Activated CD8-positive, alpha-beta T cell treated with anti-CD3 and anti-CD28 coated beads, Interleukin-2, amount 10 ng/mL, durations not matched to agents 7 days and 5 days (primary cell): ENCODE data around the gene MSL1. TPM values are rescaled to one million over a fixed set of nuclear protein-coding genes. Genes with fewer than 3 reads are reported as not detected.

ENCODE experiments used
- ATAC-seq: fragments of 150-1000 bp; cut with Tn5 transposase; one replicate; pipeline ENCODE4 v1.10.0; 2021; ENCODE audit warnings: moderate library complexity
- CTCF ChIA-PET: fragments of 350-600 bp; sonication (Branson Sonifier 250); formaldehyde crosslinking; loops from one replicate; lab custom pipeline; 2021; ENCODE audit warnings: antibody characterized with exemption; lab: Charles Lee
- POLR2A ChIA-PET: fragments of 350-600 bp; sonication (Branson Sonifier 250); formaldehyde crosslinking; loops from one replicate; lab custom pipeline; 2021; ENCODE audit warnings: antibody characterized with exemption; lab: Charles Lee
- DNase-seq: peaks from one replicate; pipeline ENCODE4 v3.0.0-alpha.2; 2020
- H3K27ac Mint-ChIP-seq: one replicate; pipeline ENCODE4 v1.8.0; 2021; ENCODE audit warnings: mild to moderate bottlenecking, mixed read lengths
- H3K27me3 Mint-ChIP-seq: one replicate; pipeline ENCODE4 v1.8.0; 2021; ENCODE audit warnings: low read depth, mixed read lengths
- H3K36me3 Mint-ChIP-seq: one replicate; pipeline ENCODE4 v1.8.0; 2021; ENCODE audit warnings: low read depth, mixed read lengths
- H3K4me1 Mint-ChIP-seq: one replicate; pipeline ENCODE4 v1.8.0; 2021; ENCODE audit warnings: low read depth, mixed read lengths
- H3K4me3 Mint-ChIP-seq: one replicate; pipeline ENCODE4 v1.8.0; 2021; ENCODE audit warnings: mild to moderate bottlenecking, mixed read lengths
- H3K9me3 Mint-ChIP-seq: one replicate; pipeline ENCODE4 v1.8.0; 2022; ENCODE audit warnings: mixed read lengths; ENCODE audit not compliant: insufficient read depth
- total RNA-seq, 2 experiments: library from RNA; stranded (reverse); gene quantifications; one replicate each; pipeline ENCODE4 v1.2.3, GENCODE V29; 2021

MSL1 gene
- total RNA-seq, 2 experiments from 2014 or later: 80.5 to 83.2 TPM

- peaks cover 30% of the 10 kb centered on the region for H3K36me3 Mint-ChIP-seq
- H3K4me3 Mint-ChIP-seq: peak within 1 kb of the TSS; percentile 82
- no peak for ATAC-seq
- DNase-seq: no peak
- H3K4me1 Mint-ChIP-seq: peaks cover 94% of the 10 kb centered on the region
- peak within 1 kb of the TSS; percentile 78 for H3K27ac Mint-ChIP-seq
- CTCF ChIA-PET: interaction anchor here (0.7 to 9.9 kb wide), 10 partner anchors 11 to 316 kb away, joined by 3 to 156 read pairs (median 4); partner anchors contain the start of gene CASC3
- H3K9me3 Mint-ChIP-seq: no peaks in the 10 kb centered on the region
- POLR2A ChIA-PET: interaction anchor here (0.7 to 3.0 kb wide), 7 partner anchors 10 to 222 kb away, joined by 3 to 17 read pairs (median 3); partner anchors contain the start of gene MED24
- H3K27me3 Mint-ChIP-seq: no peaks in the 10 kb centered on the region
Measured at GRCh38 chr17:40100419-40100668, 21.4 kb upstream of the MSL1 start, which contains the start of gene NR1D1. NR1D1 (minus strand) TSS chr17:40100589; CDS start chr17:40100094, 495 bp downstream.

- POLR2A ChIA-PET: interaction anchor here (0.6 to 3.0 kb wide), 7 partner anchors 9 to 221 kb away, joined by 3 to 17 read pairs (median 4); partner anchors contain the start of gene MED24
- ATAC-seq: peak; percentile 41
- Mint-ChIP-seq H3K27me3 (no peaks in the 10 kb centered on the region), H3K36me3 (peaks cover 25% of the 10 kb centered on the region), H3K9me3 (no peaks in the 10 kb centered on the region), H3K27ac (peak overlapping the region; percentile 78), H3K4me3 (peak overlapping the region; percentile 82), H3K4me1 (peaks cover 94% of the 10 kb centered on the region)
- DNase-seq: peak; percentile 93
- CTCF ChIA-PET: interaction anchor here (0.7 to 9.9 kb wide), 10 partner anchors 11 to 315 kb away, joined by 3 to 156 read pairs (median 4); partner anchors contain the start of gene CASC3
Measured at GRCh38 chr17:40100669-40101366, 21.0 kb upstream of the MSL1 start.

GRCh38 chr17:40101367-40102210 is 20.2 kb upstream of the MSL1 start:
- no peak overlapping the region for H3K4me3 Mint-ChIP-seq
- no peak for DNase-seq
- no peak for ATAC-seq
- H3K27ac Mint-ChIP-seq: no peak overlapping the region
- CTCF ChIA-PET: interaction anchor here (1.0 to 9.9 kb wide), 6 partner anchors 10 to 90 kb away, joined by 3 to 156 read pairs (median 6); no protein-coding TSS in a partner anchor
- POLR2A ChIA-PET: interaction anchor here (0.5 to 3.0 kb wide), 5 partner anchors 9 to 258 kb away, joined by 3 to 17 read pairs (median 3); partner anchors contain the start of gene MED24
- H3K4me1 Mint-ChIP-seq: peaks cover 94% of the 10 kb centered on the region
- H3K27me3 Mint-ChIP-seq: no peaks in the 10 kb centered on the region
- H3K36me3 Mint-ChIP-seq: peaks cover 19% of the 10 kb centered on the region
- no peaks in the 10 kb centered on the region for H3K9me3 Mint-ChIP-seq

GRCh38 chr17:40103071-40103661 is 18.6 kb upstream of the MSL1 start:
- CTCF ChIA-PET: interaction anchor here (0.8 to 9.9 kb wide), 4 partner anchors 8 to 27 kb away, joined by 3 to 156 read pairs (median 4); no protein-coding TSS in a partner anchor
- H3K4me3 Mint-ChIP-seq: no peak overlapping the region
- DNase-seq: no peak
- POLR2A ChIA-PET: interaction anchor here (0.6 to 0.8 kb wide), 3 partner anchors 11 to 543 kb away, joined by 3 to 4 read pairs (median 4); partner anchors contain the start of gene CASC3
- H3K27ac Mint-ChIP-seq: peak overlapping the region; percentile 27
- no peaks in the 10 kb centered on the region for H3K9me3 Mint-ChIP-seq
- H3K4me1 Mint-ChIP-seq: peaks cover 94% of the 10 kb centered on the region
- H3K36me3 Mint-ChIP-seq: peaks cover 5% of the 10 kb centered on the region
- no peak for ATAC-seq
- no peaks in the 10 kb centered on the region for H3K27me3 Mint-ChIP-seq

DNA sequence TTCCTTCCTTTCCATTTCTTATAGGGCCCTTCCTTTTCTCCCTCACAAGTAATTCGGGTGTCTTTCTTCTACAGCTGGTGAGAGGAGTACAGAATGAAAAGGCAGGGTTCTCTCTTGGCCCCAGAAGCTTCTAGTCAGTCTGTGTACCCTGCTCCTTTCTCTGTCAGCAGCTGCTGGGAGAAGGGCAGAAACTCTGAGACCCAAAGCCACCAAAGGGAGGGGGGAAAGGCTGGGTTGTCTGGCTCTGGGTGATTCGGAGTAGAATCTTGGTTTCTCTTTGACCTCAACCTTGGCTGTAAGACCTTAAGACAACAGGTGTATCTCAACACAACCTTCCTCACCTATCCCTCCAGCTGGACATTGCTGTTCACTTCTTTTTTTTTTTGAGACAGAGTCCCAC is 18.1 kb upstream of the MSL1 start:
- no peak for ATAC-seq
- H3K27me3 Mint-ChIP-seq: no peaks in the 10 kb centered on the region
- H3K36me3 Mint-ChIP-seq: peaks cover 1% of the 10 kb centered on the region
- DNase-seq: no peak
- peaks cover 94% of the 10 kb centered on the region for H3K4me1 Mint-ChIP-seq
- H3K4me3 Mint-ChIP-seq: no peak overlapping the region
- no peaks in the 10 kb centered on the region for H3K9me3 Mint-ChIP-seq
- ChIA-PET CTCF (interaction anchor here (0.8 to 9.9 kb wide), 3 partner anchors 8 to 28 kb away, joined by 3 to 156 read pairs (median 5); no protein-coding TSS in a partner anchor), POLR2A (interaction anchor here (0.7 to 0.8 kb wide), 2 partner anchors 37 to 544 kb away, joined by 4 read pairs; partner anchors contain the start of gene CASC3)
- peak overlapping the region; percentile 27 for H3K27ac Mint-ChIP-seq

GRCh38 chr17:40104594-40105486 is 16.9 kb upstream of the MSL1 start:
- H3K27me3 Mint-ChIP-seq: no peaks in the 10 kb centered on the region
- H3K4me3 Mint-ChIP-seq: no peak overlapping the region
- ChIA-PET CTCF (interaction anchor here (1.0 to 9.9 kb wide), 5 partner anchors 7 to 87 kb away, joined by 4 to 156 read pairs (median 6); no protein-coding TSS in a partner anchor), POLR2A (no interaction called here)
- no peaks in the 10 kb centered on the region for H3K36me3 Mint-ChIP-seq
- no peak overlapping the region for H3K27ac Mint-ChIP-seq
- no peaks in the 10 kb centered on the region for H3K9me3 Mint-ChIP-seq
- ATAC-seq (no peak), DNase-seq (no peak)
- H3K4me1 Mint-ChIP-seq: peaks cover 94% of the 10 kb centered on the region

- H3K4me3 Mint-ChIP-seq: no peak overlapping the region
- H3K27ac Mint-ChIP-seq: no peak overlapping the region
- ATAC-seq (no peak), DNase-seq (no peak)
- H3K9me3 Mint-ChIP-seq: no peaks in the 10 kb centered on the region
- H3K4me1 Mint-ChIP-seq: peaks cover 94% of the 10 kb centered on the region
- ChIA-PET POLR2A (interaction anchor here (1.4 kb wide), 1 partner anchor 17 kb away, joined by 7 read pairs; no protein-coding TSS in a partner anchor), CTCF (interaction anchor here (0.9 to 2.9 kb wide), 7 partner anchors 18 to 86 kb away, joined by 3 to 15 read pairs (median 4); partner anchors contain the start of gene CASC3)
- no peaks in the 10 kb centered on the region for H3K36me3 Mint-ChIP-seq
- no peaks in the 10 kb centered on the region for H3K27me3 Mint-ChIP-seq
Measured at GRCh38 chr17:40105861-40106759, 15.7 kb upstream of the MSL1 start.

- H3K4me3 Mint-ChIP-seq: no peak overlapping the region
- peaks cover 96% of the 10 kb centered on the region for H3K4me1 Mint-ChIP-seq
- peak overlapping the region; percentile 87 for H3K27ac Mint-ChIP-seq
- H3K9me3 Mint-ChIP-seq: no peaks in the 10 kb centered on the region
- H3K36me3 Mint-ChIP-seq: no peaks in the 10 kb centered on the region
- ATAC-seq (no peak), DNase-seq (no peak)
- POLR2A ChIA-PET: interaction anchor here (1.4 kb wide), 1 partner anchor 16 kb away, joined by 7 read pairs; no protein-coding TSS in a partner anchor
- H3K27me3 Mint-ChIP-seq: no peaks in the 10 kb centered on the region
- CTCF ChIA-PET: interaction anchor here (0.7 to 2.9 kb wide), 5 partner anchors 31 to 80 kb away, joined by 3 to 15 read pairs (median 3); partner anchors contain the start of gene CASC3
Measured at GRCh38 chr17:40106760-40107521, 14.8 kb upstream of the MSL1 start.
